Endodermal cell (in vitro differentiated cells): ENCODE measurements around the gene REEP1. TPM values are rescaled to one million over a fixed set of nuclear protein-coding genes. Genes with fewer than 3 reads are reported as not detected.

Experiments used
- DNase-seq: peaks from one replicate; pipeline ENCODE4 v3.0.0-alpha.2; 2017
- H3K27ac ChIP-seq: 2 replicates; pipeline ENCODE4 v1.5.1; 2013; ENCODE audit warnings: mild to moderate bottlenecking, low read depth, low read length, moderate library complexity
- H3K27me3 ChIP-seq: 2 replicates; pipeline ENCODE4 v1.6.1; 2013; ENCODE audit warnings: mild to moderate bottlenecking, low read length, moderate library complexity; ENCODE audit not compliant: insufficient read depth, control insufficient read depth, poor library complexity, severe bottlenecking
- H3K36me3 ChIP-seq: 2 replicates; pipeline ENCODE4 v1.7.0; 2013; ENCODE audit warnings: mild to moderate bottlenecking, low read length, moderate library complexity; ENCODE audit not compliant: control insufficient read depth, insufficient read depth
- H3K4me1 ChIP-seq: one replicate; pipeline ENCODE4 v1.7.0; 2013; ENCODE audit warnings: low read length; ENCODE audit not compliant: control insufficient read depth, insufficient read depth
- H3K4me3 ChIP-seq: 2 replicates; pipeline ENCODE4 v1.5.1; 2013; ENCODE audit warnings: mild to moderate bottlenecking, low read length, moderate library complexity
- H3K9ac ChIP-seq: 2 replicates; pipeline ENCODE4 v1.6.1; 2013; ENCODE audit warnings: mild to moderate bottlenecking, low read length, moderate library complexity; ENCODE audit not compliant: poor library complexity, severe bottlenecking; ENCODE audit errors: extremely low read depth
- H3K9me3 ChIP-seq: 2 replicates; pipeline ENCODE4 v1.6.1; 2013; ENCODE audit warnings: mild to moderate bottlenecking, low read length, moderate library complexity; ENCODE audit not compliant: control insufficient read depth
- H3K27ac Mint-ChIP-seq: 2 replicates; pipeline ENCODE4 v1.8.0; 2020; ENCODE audit warnings: mixed read lengths
- H3K27me3 Mint-ChIP-seq: 2 replicates; pipeline ENCODE4 v1.8.0; 2021; ENCODE audit warnings: mild to moderate bottlenecking, mixed read lengths; ENCODE audit not compliant: insufficient read depth
- H3K36me3 Mint-ChIP-seq: 2 replicates; pipeline ENCODE4 v1.8.0; 2020; ENCODE audit warnings: low read depth, mixed read lengths
- H3K4me1 Mint-ChIP-seq: 2 replicates; pipeline ENCODE4 v1.8.0; 2020; ENCODE audit warnings: mixed read lengths
- H3K4me3 Mint-ChIP-seq: 2 replicates; pipeline ENCODE4 v1.8.0; 2020; ENCODE audit warnings: mild to moderate bottlenecking, moderate library complexity, mixed read lengths
- H3K9me3 Mint-ChIP-seq: 2 replicates; pipeline ENCODE4 v1.8.0; 2020; ENCODE audit warnings: mild to moderate bottlenecking, mixed read lengths
- CTCF ChIP-seq: fragments of 200-600 bp; sonication (generic); conservative IDR thresholded peaks from 2 replicates; pipeline ENCODE4 v1.5.0; 2021; ENCODE audit warnings: antibody characterized with exemption, mild to moderate bottlenecking
- WGBS, 2 experiments: methylation state at CpG; one replicate each; pipeline versions ENCODE4 v1.1.5 to v1.1.7; 2013; ENCODE audit warnings: missing lambda C conversion rate in 2 of 2, mixed read lengths in 1 of 2; ENCODE audit not compliant: insufficient coverage in 1 of 2, insufficient read length in 1 of 2; 5-methylcytosine and 5-hydroxymethylcytosine counted together
- total RNA-seq, 2 donors: library from RNA; stranded (reverse); fragmentation: NEBNext Ultra II Directional in 1 of 2; extraction: Animal tissue kit (Norgen Biotek cat#: 25700) in 1 of 2; gene quantifications; 2 replicates in 1 of 2; 3 replicates in 1 of 2; pipeline ENCODE4 v1.2.1, GENCODE V29; 2021

Gene REEP1
- total RNA-seq, 2 donors from 2014 or later, result 2.9 to 3.8 TPM

DNA sequence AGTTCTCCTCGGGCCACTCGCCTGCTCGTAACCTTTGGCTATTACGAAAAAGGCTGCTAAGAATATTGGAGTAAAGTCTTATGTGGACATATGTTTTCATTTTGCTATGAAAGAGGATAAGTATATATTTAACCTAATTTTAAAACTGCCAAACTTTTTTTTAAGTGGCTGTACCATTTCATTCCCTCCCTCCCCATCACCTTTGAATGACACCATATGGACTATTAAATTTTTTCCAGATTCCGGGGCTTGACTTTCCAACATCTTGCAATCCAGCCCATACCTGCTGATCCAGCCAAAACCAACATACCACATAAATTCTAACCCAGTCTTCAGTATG is 31.5 kb downstream of the REEP1 start:
- no peaks in the 10 kb centered on the region for H3K36me3 Mint-ChIP-seq
- TF ChIP-seq CTCF, result no peak
- Histone ChIP-seq H3K9me3 (no peaks in the 10 kb centered on the region), H3K27me3 (peaks cover 9% of the 10 kb centered on the region), H3K4me1 (peaks cover 17% of the 10 kb centered on the region), H3K36me3 (no peaks in the 10 kb centered on the region), H3K4me3 (no peak overlapping the region), H3K27ac (no peak overlapping the region), H3K9ac (no peak overlapping the region)
- H3K4me3 Mint-ChIP-seq, result no peak overlapping the region
- DNase-seq, result no peak
- peaks cover 34% of the 10 kb centered on the region for H3K27me3 Mint-ChIP-seq
- peaks cover 33% of the 10 kb centered on the region for H3K4me1 Mint-ChIP-seq
- no peaks in the 10 kb centered on the region for H3K9me3 Mint-ChIP-seq
- H3K27ac Mint-ChIP-seq, result no peak overlapping the region
- 91 to 95% methylated on average over 1 to 5 of the region's 5 CpGs for WGBS, 2 experiments

- no peak overlapping the region for H3K9ac ChIP-seq
- no peaks in the 10 kb centered on the region for H3K36me3 Mint-ChIP-seq
- no peak for DNase-seq
- H3K4me3 Mint-ChIP-seq, result no peak overlapping the region
- H3K9me3 Mint-ChIP-seq, result no peaks in the 10 kb centered on the region
- H3K4me3 ChIP-seq, result no peak overlapping the region
- H3K27me3 ChIP-seq, result peaks cover 5% of the 10 kb centered on the region
- H3K27ac ChIP-seq, result no peak overlapping the region
- H3K4me1 ChIP-seq, result peaks cover 17% of the 10 kb centered on the region
- peaks cover 31% of the 10 kb centered on the region for H3K27me3 Mint-ChIP-seq
- no peaks in the 10 kb centered on the region for H3K36me3 ChIP-seq
- H3K9me3 ChIP-seq, result no peaks in the 10 kb centered on the region
- whole genome bisulfite sequencing, 2 experiments, result 89 to 92% methylated on average over 4 to 5 of the region's 5 CpGs
- H3K4me1 Mint-ChIP-seq, result peaks cover 33% of the 10 kb centered on the region
- no peak for TF ChIP-seq CTCF
- no peak overlapping the region for H3K27ac Mint-ChIP-seq
These were observed 32.1 kb downstream of the REEP1 start for GRCh38 chr2:86305195-86305914.

- TF ChIP-seq CTCF, result no peak
- 36% methylated on average over 3 of the region's 3 CpGs; no CpG with 5 or more reads in 1 of the 2 experiments for WGBS, 2 experiments
- H3K27ac ChIP-seq, result no peak overlapping the region
- peaks cover 5% of the 10 kb centered on the region for H3K27me3 ChIP-seq
- Mint-ChIP-seq H3K27me3 (peaks cover 32% of the 10 kb centered on the region), H3K9me3 (no peaks in the 10 kb centered on the region), H3K27ac (no peak overlapping the region), H3K36me3 (no peaks in the 10 kb centered on the region), H3K4me1 (peaks cover 33% of the 10 kb centered on the region), H3K4me3 (no peak overlapping the region)
- H3K36me3 ChIP-seq, result no peaks in the 10 kb centered on the region
- peaks cover 17% of the 10 kb centered on the region for H3K4me1 ChIP-seq
- H3K9ac ChIP-seq, result no peak overlapping the region
- no peak for DNase-seq
- no peak overlapping the region for H3K4me3 ChIP-seq
- H3K9me3 ChIP-seq, result no peaks in the 10 kb centered on the region
These were observed 33.0 kb downstream of the REEP1 start for GRCh38 chr2:86304416-86304815.
